PC-9 (cell line): ENCODE measurements around the gene SCD5.

ENCODE experiments used
- CTCF ChIP-seq: fragments of 200-600 bp; sonication (generic); conservative IDR thresholded peaks from 2 replicates; pipeline ENCODE4 v1.6.1; 2017; ENCODE audit warnings: mixed run types, antibody characterized with exemption, mild to moderate bottlenecking, moderate library complexity
- EZH2 ChIP-seq: fragments of 200-600 bp; sonication (generic); IDR thresholded peaks from 2 replicates; pipeline ENCODE4 v1.8.0; 2017; ENCODE audit warnings: antibody characterized with exemption, low read depth

GRCh38 chr4:82775243-82775642, 23.4 kb downstream of the SCD5 start:
- no peak for TF ChIP-seq CTCF
- no peak for TF ChIP-seq EZH2
